Jurkat, Clone E6-1 (cell line): ENCODE measurements around the gene CDC20.

Experiments
- DNase-seq: peaks from one replicate; pipeline ENCODE4 v3.0.0-alpha.2; 2011; ENCODE audit warnings: low read depth, low spot score
- H3K4me3 ChIP-seq: 2 replicates; pipeline ENCODE4 v1.5.1; 2011; ENCODE audit warnings: mild to moderate bottlenecking, low read length, control low read depth, moderate library complexity

CDC20 gene

DNA sequence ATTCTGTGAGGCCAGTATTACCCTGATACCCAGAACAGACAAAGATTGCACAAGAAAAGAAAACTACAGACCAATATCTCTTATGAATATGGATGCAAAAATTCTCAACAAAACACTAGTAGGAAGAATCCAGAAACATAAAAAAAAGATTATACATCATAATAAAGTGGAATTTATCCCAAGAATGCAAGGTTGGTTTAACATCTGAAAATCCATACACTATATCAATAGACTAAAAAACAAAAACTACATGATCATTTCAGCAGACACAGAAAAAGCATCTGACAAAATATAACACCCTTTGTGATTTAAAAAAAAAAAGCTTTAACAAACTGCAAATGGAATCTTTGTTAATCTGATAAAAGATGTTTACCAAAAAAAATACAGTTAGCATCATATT is 33.4 kb upstream of the CDC20 start:
- no peak overlapping the region for H3K4me3 ChIP-seq
- no peak for DNase-seq

DNA sequence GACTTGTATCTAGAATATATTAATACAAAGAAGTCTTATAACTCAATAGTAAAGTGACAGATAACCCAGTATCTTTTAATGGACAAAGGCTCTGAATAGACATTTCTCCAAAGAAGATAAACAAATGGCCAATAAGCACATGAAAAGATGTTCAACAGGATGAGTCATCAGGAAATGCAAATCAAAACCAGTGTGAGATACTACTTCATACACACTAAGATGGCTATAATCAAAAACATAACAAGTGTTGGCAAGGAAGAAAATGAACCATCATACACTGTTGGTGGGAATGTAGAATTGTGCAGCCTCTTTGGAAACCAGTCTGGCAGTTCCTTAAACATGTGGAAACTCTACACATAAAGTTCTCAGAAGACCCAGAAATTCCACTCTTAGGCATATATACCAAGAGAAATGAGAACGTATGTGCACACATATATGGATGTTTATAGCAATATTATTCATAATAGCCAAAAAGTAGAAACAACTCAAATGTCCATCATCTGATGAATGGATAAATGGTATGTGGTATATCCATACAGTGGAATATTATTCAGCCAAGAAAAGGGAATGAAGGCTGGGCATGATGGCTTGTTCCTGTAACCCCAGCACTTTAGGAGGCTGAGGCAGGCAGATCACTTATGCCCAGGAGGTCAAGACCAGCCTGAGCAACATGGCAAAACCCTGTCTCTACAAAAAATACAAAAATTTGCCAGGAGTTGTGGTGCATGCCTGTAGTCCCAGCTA is 31.1 kb upstream of the CDC20 start:
- no peak for DNase-seq
- H3K4me3 ChIP-seq, result no peak overlapping the region

DNA sequence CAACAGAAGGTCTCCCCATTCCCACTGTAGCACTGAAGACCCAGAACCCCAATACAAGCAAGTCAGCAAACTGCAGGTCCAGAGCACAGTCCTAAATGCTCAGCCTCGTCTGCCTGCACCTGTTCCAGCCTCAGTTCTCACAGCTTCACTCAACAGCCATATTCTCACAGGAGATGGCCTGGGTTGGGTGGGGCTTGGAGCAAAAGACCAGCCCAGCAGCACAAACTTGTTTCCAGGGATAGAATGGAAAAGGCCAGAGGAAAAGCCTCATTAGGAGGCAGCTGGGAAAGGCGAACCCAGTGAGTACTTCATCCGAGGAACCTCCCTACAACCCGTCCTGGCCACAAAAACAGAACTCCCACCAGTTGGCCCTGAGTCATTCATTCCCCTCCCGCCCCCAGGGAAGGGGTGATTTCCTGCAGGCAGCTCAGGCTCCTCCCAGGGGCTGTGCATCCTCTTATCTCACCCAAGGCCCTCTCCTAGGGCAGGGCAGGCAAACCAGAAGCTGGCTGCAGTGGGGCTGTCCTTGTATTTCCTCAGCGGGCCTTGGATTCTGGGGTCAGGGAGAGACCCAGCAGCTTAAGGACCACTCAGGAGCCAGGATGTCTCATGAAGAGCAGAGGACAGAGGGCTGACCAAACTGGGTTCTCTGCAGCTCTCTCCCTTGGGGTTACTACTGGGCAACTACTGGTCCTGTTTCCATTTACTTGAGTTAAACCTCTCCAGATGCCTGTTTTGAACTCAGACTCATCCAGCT is 28.6 kb upstream of the CDC20 start:
- no peak overlapping the region for H3K4me3 ChIP-seq

DNA sequence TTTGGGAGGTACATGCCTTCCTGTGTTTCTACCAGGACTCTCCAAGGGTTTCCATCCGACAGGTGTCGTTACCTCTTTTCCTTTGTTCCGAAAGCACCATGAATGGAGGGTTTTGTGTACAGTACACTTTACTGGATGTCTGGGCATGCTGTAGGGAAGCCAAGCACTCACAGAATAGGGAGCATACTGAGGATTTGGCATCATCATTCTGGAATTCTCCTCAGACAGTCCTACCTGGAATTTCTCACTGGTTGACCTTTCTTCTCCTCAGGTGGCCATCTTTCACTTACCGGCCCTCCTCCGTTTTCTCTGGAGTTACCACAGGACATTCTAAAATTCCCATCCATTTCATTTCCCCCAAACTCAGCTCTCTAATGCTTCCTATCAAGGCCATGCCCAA is 27.1 kb upstream of the CDC20 start:
- no peak overlapping the region for H3K4me3 ChIP-seq
- DNase-seq, result no peak

More for the DNA sequence above, 28.6 kb upstream of the CDC20 start:
- peak; percentile 9 for DNase-seq

DNA sequence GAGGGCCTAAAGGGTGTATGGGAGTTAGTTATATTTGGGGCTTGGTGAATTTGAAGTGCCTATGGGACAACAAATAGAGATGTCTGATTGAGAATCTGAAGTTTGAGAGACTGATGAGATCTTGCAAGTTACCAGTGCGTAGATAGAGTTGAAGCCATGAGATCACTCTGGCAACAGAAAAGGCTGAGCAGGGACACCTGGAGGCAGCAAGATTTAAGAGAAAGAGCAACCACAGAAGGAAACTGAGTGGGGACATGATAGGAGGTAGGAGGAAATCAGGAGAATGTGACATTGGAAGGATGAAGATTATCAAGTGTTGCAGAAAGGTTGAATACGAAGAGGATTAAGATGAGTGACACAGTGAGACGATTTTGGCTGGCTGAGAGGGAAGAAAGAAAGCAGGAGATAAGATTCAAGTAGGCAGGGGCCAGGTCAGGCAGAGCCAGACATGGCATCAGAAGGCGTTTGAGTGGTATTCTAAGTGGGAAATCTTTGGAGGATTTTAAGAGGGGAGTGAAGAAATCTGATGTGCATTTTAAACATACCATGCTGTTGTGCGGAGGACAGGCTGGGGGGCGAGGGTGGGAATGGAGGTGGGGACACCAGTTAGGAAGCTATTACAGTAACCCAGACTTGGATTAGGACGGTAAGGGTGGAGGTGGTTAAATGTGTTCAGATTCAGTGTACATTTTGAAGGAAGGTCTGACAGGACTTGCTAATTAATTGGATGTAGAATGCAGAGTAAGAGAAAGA is 24.2 kb upstream of the CDC20 start:
- no peak overlapping the region for H3K4me3 ChIP-seq
- no peak for DNase-seq

DNA sequence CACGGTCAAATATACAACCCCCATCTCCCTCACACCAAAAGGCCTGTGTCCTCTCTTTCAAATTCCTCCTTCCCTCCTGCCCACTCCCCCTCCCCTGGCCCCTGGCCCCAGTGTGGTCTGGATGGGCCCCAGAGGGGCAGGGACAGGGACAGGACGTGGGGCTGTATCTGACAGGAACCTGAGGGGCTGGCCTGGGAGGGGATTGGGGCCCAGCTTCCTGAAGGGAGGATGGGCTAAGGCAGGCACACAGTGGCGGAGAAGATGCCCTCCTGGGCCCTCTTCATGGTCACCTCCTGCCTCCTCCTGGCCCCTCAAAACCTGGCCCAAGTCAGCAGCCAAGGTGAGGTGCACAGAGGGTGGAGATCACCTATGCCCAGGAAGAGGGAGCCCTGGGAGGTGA is 21.2 kb upstream of the CDC20 start, which contains the start of gene MPL:
MPL (plus strand) TSS at position 231 of the 400 bp plus-strand sequence; CDS start at position 262, 31 bp downstream.
- no peak for DNase-seq
- H3K4me3 ChIP-seq, result no peak within 1 kb of the TSS

DNA sequence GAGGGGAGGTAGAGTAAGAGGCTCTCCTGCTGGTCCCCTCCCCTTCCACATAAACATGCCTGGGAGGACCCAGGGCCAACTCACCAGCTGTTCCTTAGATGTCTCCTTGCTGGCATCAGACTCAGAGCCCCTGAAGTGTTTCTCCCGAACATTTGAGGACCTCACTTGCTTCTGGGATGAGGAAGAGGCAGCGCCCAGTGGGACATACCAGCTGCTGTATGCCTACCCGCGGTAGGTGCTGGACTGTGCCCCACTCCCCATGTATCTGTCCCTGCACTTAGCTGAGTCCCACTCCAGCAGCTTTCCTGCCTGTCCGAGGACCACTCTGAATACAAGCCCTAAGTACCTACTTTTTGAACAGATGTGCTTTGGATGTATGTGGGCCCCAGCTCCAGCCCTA is 20.8 kb upstream of the CDC20 start:
- no peak overlapping the region for H3K4me3 ChIP-seq
- DNase-seq, result no peak

DNA sequence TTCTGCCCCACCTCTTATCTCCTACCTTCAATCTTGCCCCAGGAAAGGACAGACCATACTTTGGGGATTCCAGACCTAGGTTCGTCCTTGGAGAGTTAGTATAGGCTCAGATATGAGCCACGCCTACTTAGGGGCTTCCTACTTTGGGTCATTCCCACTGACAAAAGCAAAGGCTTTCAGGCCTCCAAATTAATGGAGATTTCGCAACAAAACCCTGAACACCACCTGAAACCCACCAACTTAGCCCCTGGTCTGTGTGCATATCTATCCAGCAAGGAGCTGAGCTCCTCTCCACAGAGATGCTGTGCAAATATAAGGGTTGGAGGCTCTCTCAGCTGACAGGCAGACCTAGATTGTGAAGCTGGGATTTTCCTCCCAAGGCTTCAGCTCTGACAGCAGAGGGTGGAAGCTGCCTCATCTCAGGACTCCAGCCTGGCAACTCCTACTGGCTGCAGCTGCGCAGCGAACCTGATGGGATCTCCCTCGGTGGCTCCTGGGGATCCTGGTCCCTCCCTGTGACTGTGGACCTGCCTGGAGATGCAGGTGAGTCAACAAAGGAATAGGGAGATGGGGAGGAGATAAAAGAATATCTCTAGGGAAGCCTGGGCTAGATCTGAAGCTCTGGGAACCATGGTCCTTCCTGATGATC is 19.1 kb upstream of the CDC20 start:
- no peak for DNase-seq
- no peak overlapping the region for H3K4me3 ChIP-seq

DNA sequence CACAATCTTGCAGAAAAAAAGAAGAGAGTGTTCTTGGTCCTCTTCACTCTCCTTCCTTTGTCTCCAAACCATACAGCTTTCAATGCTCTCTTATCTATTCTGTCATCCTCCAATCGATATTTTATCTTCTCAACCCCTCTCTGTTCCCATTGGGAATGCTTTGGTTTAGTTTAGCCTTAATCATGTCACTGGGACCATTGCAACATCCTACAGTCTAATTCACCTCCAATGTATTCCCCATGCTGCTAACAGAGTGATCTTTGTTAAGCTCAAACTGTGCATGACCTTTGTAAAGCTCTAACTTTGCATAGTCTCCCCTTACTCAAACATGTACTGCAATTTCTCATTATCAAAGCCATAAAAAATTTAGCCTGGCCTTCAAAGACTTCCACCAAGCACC is 18.2 kb upstream of the CDC20 start:
- H3K4me3 ChIP-seq, result no peak overlapping the region
- DNase-seq, result no peak

DNA sequence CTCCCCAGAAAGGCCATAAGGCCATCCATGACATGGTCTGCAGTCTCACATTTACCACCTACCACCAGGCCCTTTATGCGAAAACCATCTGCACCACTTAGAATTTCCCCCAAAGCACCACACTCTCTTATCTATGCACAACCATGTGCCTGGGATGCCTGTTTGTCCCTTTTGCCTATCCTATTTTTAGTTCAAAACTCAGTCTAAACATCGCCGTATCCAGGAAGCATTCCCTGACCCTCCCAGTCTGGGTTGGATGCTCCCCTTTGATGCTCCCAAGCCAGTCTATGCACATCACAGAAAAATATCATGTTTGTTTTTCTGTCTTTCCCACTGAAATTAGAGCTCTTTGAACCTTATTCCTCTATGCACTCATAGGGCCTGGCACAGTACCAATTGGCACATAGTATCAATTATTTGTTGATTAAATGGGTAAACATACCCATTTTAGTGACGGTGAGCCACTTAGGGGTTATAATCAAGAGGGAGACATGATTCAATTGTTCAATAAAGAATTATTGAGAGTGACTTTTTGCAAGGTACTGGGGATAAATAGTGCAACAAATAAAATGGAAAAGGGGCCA is 14.4 kb upstream of the CDC20 start:
- DNase-seq, result no peak
- no peak overlapping the region for H3K4me3 ChIP-seq

DNA sequence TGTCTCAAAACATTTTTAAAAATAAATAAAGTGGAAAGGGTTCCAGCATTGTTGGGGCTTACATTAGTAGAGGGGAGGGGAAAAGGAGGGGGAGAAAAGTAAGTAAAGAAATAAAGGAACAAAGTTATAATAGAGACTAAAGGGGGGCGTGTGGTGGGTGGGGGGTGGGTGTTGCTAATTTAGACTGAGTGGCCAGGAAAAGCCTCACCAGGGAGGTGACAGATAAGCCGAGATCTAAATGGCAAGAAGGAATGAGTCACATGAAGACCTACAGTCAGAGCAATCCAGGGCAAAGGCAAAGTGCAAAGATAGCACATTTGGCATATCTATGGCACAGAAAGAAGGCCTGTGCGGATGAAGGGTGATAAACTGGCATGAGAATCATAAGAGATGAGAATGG is 13.7 kb upstream of the CDC20 start:
- DNase-seq, result no peak
- no peak overlapping the region for H3K4me3 ChIP-seq

DNA sequence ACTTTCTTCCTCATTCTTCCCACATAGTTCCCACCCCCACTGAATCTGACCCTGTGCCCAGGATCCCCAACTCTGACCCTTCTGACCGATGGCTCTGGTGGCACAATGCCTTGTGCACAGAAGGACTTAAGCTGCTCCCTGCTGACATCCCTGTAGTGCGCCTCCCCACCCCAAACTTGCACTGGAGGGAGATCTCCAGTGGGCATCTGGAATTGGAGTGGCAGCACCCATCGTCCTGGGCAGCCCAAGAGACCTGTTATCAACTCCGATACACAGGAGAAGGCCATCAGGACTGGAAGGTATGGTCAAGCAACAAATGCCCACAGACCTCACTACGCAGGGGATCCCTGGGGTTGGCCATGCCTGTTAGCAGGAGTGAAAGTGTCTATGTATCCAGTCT is 12.1 kb upstream of the CDC20 start:
- DNase-seq, result no peak
- H3K4me3 ChIP-seq, result no peak overlapping the region

DNA sequence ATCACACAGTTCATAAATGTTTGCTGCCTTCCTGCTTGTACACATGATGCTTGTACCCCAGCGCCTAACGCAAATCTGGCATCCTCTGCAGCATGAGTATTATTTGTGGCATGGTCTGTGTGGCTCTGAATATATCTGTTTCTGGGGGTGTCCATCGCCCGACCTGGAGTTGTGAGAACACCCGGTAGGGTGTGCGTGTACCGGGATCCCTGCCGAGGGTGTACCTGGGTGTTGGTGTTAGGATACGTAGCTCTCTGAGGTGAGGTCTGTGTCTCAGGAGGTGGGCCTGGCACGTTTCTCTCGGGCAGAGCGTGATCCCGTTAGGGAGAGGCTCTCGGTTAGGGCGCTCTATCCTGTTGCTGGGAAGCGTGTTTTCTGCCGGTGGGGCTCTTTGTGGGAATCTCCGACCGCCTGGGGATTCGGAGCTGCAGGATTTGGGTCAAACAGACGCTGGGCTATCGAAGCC is 10.4 kb upstream of the CDC20 start:
- no peak for DNase-seq
- H3K4me3 ChIP-seq, result no peak overlapping the region

DNA sequence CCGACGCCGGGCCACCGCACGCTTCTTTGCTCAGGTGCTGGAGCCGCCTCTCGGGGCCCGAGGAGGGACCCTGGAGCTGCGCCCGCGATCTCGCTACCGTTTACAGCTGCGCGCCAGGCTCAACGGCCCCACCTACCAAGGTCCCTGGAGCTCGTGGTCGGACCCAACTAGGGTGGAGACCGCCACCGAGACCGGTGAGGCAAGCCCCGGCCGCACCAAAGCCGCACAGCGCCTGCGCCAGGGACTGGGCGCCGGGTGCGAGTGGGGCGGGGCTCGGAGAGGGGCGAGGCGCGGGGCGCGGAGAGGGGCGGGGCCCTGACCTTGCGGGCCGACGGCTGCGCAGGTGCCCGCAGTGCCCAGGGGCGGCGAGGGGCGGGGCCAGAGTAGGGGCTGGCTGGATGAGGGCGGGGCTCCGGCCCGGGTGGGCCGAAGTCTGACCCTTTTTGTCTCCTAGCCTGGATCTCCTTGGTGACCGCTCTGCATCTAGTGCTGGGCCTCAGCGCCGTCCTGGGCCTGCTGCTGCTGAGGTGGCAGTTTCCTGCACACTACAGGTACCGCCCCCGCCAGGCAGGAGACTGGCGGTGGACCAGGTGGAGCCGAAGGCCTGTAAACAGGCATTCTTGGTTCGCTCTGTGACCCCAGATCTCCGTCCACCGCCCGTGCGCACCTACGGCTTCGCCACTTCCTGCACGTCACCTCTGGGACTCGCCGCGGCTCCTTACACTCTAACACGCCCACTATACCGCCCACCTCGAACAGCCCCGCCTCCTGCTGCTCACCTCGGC is 9.8 kb upstream of the CDC20 start:
- H3K4me3 ChIP-seq, result peak overlapping the region; percentile 59
- DNase-seq, result no peak

DNA sequence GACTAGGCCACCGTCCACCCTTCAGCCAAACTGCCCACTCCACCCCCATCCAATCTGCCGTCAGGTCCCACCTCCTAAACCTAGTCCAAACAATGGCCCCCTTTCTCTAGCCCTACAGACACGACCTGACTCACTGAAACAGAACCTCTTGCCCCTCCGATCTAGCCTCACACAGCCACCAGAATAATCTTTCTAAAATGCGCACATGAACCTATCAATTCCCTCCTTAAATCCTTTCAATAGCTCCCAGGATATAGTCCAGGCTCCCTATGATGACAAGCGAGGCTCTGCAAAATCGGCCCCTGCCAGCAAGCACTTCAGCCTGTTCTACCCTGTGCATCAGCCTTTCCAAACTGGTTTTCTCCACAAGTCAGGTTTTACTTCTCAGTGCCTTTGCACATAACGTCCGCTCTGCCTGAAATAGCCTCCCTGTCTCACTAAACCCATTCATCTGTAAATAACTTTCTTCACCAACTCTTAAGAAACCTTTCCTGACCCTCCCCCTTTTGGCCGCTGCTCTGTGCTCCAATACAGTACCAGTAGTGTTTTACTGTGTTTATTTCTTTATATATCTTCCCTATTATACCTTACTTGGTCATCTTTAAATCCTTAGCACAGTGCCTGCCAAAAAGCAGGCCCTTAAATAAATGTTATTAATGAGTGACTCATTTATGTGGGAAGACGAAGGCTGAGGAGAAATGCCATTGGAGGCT is 9.0 kb upstream of the CDC20 start:
- DNase-seq, result no peak
- H3K4me3 ChIP-seq, result peak overlapping the region; percentile 59

DNA sequence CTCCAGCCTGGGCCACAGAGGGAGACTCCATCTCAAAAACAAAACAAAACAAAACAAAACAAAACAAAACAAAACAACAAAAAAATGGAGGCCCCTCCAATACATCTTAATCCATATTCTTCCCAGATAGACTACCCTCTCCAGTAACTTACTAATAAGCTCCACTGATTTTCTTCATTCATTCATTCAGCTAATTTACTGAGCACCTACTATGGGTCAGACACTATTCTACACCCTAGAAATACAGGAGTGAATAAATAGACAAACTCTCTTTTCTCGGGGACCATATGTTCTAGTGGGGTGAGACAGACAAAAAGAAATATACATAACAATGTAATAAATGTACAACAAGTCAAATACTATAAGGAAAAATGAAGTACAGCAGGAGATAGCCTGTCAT is 7.8 kb upstream of the CDC20 start:
- DNase-seq, result no peak
- no peak overlapping the region for H3K4me3 ChIP-seq

DNA sequence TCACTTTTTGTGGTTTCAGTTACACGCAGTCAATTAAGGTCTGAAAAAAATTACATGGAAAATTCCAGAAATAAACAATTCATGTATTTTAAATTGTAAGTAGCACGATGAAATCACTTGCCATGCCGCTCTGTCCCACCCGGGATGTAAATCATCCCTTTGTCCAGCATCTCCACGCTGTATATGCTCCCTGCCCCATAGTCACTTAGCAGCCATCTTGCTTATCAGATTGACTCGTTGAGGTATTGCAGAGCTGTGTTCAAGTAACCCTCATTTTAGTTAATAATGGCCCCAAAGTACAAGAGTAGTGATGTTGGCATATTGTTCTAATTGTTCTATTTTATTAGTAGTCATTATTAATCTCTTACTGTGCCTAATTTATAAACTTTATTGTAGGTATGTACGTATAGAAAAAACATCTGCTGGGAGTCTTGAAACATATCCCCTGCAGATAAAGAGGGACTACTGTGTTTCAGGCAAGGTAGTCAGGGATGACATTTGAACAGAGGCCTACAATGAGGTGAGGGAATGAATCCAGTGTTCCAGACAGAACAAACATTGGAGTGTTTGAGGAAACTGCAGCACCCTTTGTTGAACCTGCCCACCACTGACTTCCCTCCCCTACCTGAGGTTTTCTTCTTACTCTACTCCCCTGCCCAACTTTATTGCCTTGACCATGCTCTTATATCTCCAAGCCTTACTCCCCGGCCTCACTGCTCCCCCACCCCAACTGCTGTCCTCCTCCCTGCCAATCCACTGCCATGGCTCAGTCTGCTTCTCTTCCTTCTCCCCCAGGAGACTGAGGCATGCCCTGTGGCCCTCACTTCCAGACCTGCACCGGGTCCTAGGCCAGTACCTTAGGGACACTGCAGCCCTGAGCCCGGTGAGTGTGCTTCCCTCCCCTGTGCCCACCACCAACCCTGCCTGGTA is 7.1 kb upstream of the CDC20 start:
- DNase-seq, result no peak

More for the DNA sequence above, 7.1 kb upstream of the CDC20 start:
- H3K4me3 ChIP-seq, result no peak overlapping the region
